ENCODE results near the gene PRKD3.

Gene PRKD3

DNA sequence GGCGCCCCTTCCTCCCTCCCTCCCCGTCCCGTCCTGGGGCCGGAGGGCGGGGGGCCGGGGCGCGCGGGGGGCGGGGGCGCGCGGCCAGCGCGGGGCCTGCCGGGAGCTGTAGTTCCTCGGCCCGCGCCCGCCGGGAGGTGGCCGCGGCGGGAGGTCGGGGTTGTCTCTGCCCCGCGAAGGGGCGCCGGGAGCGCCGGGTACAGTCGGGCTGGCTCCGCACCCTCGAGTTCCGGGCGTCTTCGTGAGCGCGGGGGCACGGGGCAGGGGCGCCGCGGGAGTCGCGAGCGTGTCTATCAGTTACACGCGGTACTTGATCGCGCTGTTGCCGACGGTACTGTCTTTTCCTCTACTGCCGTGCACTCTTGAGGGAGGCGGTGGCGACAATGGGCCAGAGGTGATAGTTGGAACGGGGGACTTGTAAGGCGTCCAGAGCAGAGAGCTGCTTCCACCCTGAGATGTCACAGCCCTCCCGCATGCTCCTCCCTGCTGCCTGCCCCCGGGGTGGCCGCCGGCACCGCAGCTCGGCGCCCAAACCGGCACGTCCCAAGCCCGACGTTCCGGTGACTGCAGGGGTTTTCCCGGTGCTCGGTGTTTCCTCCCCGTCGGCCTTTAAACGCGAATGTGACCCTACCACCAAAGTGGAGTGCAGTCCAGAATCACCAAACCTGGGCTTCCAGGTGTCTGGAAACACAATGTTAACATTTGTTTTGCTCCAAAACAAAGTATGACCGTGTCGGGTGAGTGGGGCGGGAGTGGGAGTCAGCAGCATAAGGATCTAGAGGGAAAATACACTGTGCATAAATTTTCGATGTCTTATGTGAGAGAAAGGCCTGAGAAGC, at the start of gene PRKD3:
Gene PRKD3, minus strand, starts transcription at position 48 of the 839 bp plus-strand sequence. CDS start 8,309 bp downstream, outside the sequence.
- DNase-seq, result peak; percentile 80

GRCh38 chr2:37372000-37372399, 47.4 kb upstream of the PRKD3 start:
- no peak for DNase-seq

DNA sequence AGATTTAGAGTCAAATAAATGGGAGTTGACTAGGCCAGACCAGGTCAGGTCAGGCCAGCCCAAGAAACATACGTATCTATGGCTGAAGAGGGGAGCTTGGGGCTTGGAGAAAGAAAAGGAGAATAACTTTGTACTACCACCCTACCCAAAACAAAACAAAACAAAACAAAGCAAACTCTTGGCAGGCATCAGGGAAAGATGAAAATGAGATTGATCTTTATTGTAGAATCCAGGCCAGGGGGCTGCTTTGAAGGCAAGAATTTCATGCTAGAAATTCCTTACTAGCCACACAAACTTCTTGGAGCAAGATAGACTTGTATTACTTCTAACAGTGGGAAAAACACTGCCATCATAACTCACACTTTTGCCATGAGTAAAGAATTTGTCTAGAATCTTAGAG, 46.0 kb upstream of the PRKD3 start:
- no peak for DNase-seq

- DNase-seq, result no peak
Observed at GRCh38 chr2:37367984-37368383, 43.4 kb upstream of the PRKD3 start.

- DNase-seq, result no peak
Observed at GRCh38 chr2:37367310-37367709, 42.7 kb upstream of the PRKD3 start.

DNA sequence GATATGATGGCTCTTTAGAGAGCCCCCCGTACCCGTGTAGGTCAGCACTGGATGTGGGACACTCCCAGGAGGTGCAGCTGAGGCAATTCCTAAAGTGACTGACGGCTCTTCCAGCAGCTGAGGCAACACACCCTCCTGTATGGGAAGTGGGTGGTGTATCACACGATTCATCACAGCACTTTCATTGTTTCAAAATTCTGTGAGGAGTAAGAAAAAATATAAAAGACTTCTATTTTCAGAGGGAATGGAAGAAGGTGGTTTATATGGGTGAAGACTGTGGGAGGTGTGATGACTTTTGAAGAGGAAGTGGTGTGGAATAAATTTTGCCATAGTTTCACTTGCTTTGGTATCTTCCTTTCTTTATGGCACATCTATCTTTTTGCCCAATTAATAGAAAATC, 42.1 kb upstream of the PRKD3 start:
- DNase-seq, result no peak

GRCh38 chr2:37365669-37366068, 41.0 kb upstream of the PRKD3 start:
- DNase-seq, result no peak

GRCh38 chr2:37364351-37364750, 39.7 kb upstream of the PRKD3 start:
- DNase-seq, result no peak

GRCh38 chr2:37361994-37362698, 37.5 kb upstream of the PRKD3 start:
- no peak for DNase-seq

- DNase-seq, result no peak
Observed at GRCh38 chr2:37361216-37361815, 36.7 kb upstream of the PRKD3 start.

DNA sequence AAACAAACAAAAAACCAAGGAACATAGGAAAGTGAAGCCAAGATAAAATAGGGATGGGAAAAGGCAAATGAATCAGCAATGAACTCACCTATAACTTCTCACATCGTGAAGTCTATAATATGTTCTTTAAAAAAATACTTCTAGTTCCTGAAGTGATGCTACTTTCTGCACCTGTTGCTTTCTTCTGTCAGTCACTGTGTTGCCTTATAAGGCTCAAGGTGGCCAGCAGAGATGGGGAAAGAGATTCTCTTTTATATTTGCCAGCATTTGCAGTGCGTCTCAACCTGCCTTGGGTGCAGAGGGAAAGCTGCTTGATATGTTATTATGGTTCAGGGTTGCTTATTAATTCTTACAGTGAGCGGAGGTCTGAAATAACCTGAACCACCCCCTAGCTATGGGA, 33.8 kb upstream of the PRKD3 start:
- DNase-seq, result no peak

- DNase-seq, result no peak
Observed at GRCh38 chr2:37357530-37357929, 32.9 kb upstream of the PRKD3 start.

GRCh38 chr2:37357069-37357468, 32.4 kb upstream of the PRKD3 start:
- no peak for DNase-seq

GRCh38 chr2:37356299-37356698, 31.7 kb upstream of the PRKD3 start:
- no peak for DNase-seq

DNA sequence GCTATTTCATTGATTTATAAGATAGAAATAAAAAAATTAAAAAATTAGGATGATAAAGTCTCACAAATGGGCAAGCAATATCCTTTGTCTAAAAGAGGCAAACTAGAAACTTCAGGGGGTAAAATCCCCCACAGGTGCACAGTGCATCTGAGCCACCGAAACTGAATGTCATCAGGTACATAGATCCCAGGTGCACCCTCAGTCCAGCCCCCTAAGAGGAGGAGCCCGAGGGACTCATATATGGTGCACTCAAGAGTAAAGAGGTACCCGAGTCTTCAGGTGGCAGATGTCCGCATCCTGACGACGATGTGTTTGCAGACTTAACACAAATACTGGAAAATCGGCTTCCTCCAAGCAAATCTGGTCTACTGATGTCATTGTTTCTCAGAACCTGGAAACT, 31.1 kb upstream of the PRKD3 start:
- no peak for DNase-seq

- no peak for DNase-seq
Observed at GRCh38 chr2:37354531-37354930, 29.9 kb upstream of the PRKD3 start.

- DNase-seq, result peak; percentile 58
Observed at GRCh38 chr2:37350034-37350433, 25.4 kb upstream of the PRKD3 start.

DNA sequence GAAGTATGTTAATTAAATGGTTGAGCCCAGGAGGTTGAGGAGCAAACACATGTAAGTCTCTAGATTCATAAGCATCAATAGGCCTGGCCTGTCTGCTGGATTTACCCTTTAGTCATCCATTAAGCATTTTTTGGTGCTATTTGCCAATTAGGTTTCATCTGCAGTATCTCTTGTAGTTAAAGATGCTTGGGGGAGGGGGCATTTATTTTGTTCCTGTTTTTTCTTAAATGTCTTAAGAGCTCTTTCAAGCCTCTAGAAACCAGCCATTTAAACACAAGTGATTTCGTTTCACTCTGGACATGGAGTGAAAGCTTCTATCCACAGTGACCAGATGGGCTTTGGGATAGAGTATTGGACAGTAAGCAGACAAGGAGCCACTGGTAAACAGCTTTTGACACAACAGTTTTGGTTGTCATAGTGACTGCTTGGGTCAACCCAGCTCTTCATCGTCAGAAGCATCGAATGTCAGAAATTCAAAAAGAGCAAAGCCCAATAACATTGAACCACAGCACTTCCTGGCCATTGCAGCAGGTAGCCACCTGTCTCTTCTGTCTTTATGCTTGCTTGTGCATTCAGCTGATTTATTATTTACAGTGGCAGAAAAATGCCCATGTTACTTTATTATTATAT, 24.7 kb upstream of the PRKD3 start:
- peak; percentile 64 for DNase-seq

DNA sequence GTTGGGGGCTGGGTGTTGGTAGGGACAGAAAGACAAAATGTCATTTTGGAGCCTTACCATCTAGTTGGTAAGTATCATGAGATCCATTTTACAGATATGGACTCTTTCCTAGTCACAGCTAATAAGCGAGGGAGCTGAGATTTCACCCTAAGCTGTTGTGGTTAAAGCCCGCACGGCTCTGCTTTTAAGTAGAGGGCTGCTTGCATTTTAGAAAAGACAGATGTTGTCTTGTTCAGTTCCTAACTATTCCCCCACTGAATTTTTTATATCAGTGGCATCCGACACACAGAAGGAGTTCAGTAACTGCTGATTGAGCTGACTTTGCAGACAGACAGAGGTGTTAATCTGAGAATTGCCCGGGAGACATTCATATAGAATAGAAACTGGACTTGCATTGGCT, 23.5 kb upstream of the PRKD3 start:
- peak; percentile 19 for DNase-seq

GRCh38 chr2:37344453-37345361, 20.1 kb upstream of the PRKD3 start, which contains the start of gene QPCT:
Gene QPCT (plus strand): TSS chr2:37344630. CDS start chr2:37344732, 102 bp downstream.
- DNase-seq, result peak; percentile 29

GRCh38 chr2:37343537-37344434, 19.2 kb upstream of the PRKD3 start:
- DNase-seq, result peak; percentile 47
